Kidney epithelial cell (primary cell): ENCODE results near the gene KATNAL1. TPM values are rescaled to one million over a fixed set of nuclear protein-coding genes. Genes with fewer than 3 reads are reported as not detected.

Experiments used
- DNase-seq: peaks from one replicate; pipeline ENCODE4 v3.0.0-alpha.2; 2010; ENCODE audit warnings: low read depth
- H3K27me3 ChIP-seq: 2 replicates; pipeline ENCODE4 v1.6.0; 2011; ENCODE audit warnings: low read length; ENCODE audit not compliant: control insufficient read depth, insufficient read depth
- H3K36me3 ChIP-seq: 2 replicates; pipeline ENCODE4 v1.5.1; 2011; ENCODE audit warnings: low read length; ENCODE audit not compliant: control insufficient read depth, insufficient read depth
- H3K4me3 ChIP-seq: 2 replicates; pipeline ENCODE4 v1.5.1; 2011; ENCODE audit warnings: low read depth, mild to moderate bottlenecking, control low read depth, low read length
- total RNA-seq: library from RNA; depleted of rRNA; stranded (reverse); fragments of >200 nt; gene quantifications from 2 replicates; pipeline ENCODE4 v1.2.3, GENCODE V29; 2015
- TF ChIP-seq, protein P1 (sequence below): IDR thresholded peaks from 2 replicates; pipeline ENCODE4 v1.5.1; 2011; ENCODE audit warnings: mild to moderate bottlenecking, moderate library complexity, low read length, control low read depth, inconsistent platforms; ENCODE audit not compliant: insufficient read depth, poor library complexity, severe bottlenecking

Gene KATNAL1
- total RNA-seq, 1 donor from 2014 or later, result 13.3 TPM

DNA sequence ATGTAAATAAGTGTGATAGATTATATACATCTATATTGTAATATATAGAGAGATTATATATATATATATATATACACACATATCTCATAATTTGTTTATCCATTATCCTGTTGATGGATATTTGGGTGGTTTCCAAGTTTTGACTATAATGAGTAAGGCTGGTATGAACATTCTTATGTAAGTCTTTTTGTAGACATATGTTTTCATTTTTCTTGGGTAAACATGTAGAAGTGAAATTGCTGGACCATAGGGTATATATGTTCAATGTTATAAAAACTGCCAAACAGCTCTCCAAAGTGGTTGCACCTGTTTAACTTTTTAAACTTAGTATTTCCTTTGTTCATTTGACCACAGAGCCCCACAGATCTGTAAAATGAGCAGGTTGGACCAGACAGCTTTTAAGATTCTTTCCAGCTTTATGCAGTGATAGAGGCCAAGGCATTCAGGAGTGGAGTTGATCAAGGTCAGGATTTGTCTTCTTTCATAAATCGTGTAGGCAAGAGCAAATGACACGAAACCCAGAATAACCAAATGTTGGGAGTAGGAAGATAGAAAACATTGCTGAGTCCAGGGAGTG lies 21.7 kb upstream of the KATNAL1 start:
- no peaks in the 10 kb centered on the region for H3K27me3 ChIP-seq
- H3K36me3 ChIP-seq, result no peaks in the 10 kb centered on the region
- H3K4me3 ChIP-seq, result no peak overlapping the region
- no peak for DNase-seq
- TF ChIP-seq, protein P1, sequence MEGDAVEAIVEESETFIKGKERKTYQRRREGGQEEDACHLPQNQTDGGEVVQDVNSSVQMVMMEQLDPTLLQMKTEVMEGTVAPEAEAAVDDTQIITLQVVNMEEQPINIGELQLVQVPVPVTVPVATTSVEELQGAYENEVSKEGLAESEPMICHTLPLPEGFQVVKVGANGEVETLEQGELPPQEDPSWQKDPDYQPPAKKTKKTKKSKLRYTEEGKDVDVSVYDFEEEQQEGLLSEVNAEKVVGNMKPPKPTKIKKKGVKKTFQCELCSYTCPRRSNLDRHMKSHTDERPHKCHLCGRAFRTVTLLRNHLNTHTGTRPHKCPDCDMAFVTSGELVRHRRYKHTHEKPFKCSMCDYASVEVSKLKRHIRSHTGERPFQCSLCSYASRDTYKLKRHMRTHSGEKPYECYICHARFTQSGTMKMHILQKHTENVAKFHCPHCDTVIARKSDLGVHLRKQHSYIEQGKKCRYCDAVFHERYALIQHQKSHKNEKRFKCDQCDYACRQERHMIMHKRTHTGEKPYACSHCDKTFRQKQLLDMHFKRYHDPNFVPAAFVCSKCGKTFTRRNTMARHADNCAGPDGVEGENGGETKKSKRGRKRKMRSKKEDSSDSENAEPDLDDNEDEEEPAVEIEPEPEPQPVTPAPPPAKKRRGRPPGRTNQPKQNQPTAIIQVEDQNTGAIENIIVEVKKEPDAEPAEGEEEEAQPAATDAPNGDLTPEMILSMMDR, result no peak

DNA sequence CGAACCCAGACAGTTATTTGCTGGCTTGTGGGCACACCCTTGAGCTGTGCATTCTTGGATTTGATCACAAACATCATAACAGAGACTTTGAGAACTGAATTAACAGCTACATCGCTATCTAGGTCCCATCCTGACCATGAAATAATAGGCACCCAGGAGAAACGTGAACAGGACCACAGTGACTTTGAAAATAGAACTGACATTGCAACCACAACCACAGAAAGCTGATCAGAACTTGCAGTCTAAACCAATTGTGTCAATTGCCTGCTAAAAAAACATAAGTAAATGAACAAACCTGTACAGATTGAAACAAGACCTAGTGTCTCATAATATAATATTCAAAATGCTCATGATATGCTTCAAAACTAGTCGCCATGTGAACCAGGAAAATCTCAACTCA lies 18.3 kb upstream of the KATNAL1 start:
- no peaks in the 10 kb centered on the region for H3K36me3 ChIP-seq
- no peaks in the 10 kb centered on the region for H3K27me3 ChIP-seq
- TF ChIP-seq, protein P1, result no peak
- H3K4me3 ChIP-seq, result no peak overlapping the region
- no peak for DNase-seq

DNA sequence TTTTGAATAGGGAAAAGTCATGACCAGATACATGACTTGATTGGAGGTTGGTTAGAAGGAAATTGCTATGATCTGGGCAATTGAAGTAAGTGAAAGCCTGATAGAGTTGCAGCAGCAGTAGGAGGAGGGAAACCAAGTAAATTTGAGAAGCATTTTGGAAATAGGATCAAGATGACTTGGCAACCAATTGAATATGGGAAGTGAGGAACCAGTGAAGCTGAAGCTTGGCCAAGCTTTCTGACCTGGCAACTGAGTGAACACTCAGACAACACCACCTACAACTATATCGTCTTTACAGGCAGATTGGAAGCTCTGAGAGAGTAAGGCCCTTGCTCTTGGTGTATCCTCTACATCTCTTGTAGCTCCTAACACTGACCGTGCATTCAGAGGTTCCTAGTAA lies 16.2 kb upstream of the KATNAL1 start:
- Histone ChIP-seq H3K4me3 (no peak overlapping the region), H3K27me3 (no peaks in the 10 kb centered on the region)
- TF ChIP-seq, protein P1, result no peak

DNA sequence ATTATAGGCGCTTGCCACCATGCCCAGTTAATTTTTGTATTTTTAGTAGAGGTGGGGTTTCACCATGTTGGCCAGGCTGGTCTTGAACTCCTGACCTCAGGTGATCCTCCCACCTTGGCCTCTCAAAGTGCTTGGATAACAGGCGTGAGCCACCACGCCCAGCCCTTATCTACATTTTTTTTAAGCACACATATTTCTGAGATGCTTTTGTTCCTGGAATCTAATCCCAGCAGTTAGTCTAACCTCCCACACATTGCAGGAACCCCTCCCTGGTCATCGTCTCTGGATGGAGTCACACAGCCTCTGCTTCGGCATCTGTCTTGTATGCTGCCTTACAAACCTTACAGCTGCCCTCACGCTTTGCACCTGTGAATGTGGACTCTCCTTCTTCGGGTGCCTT lies 15.1 kb upstream of the KATNAL1 start:
- H3K27me3 ChIP-seq, result no peaks in the 10 kb centered on the region
- DNase-seq, result no peak
- H3K36me3 ChIP-seq, result no peaks in the 10 kb centered on the region
- no peak overlapping the region for H3K4me3 ChIP-seq
- TF ChIP-seq, protein P1, result no peak

More for the DNA sequence above, 16.2 kb upstream of the KATNAL1 start:
- no peak for DNase-seq
- H3K36me3 ChIP-seq, result no peaks in the 10 kb centered on the region

DNA sequence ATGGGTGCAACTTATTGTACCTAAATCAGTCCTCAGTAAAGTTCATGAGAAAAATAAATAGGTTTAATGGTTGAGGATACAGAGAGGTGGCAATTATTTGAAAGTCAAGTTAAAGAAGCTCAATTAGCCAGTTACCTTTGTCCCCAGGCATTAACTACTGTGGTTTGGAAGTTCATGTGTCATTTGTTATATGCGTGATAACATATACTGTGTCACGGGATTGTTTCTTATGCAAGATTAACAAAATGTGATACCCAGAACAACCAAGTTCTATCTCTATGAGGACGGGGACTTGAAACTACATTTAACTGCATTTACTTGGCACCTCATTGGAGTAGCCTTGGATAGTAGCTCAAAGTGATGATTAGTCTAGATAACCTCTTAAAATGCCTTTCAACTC lies 13.9 kb upstream of the KATNAL1 start:
- TF ChIP-seq, protein P1, result no peak
- no peaks in the 10 kb centered on the region for H3K36me3 ChIP-seq
- no peak overlapping the region for H3K4me3 ChIP-seq
- no peaks in the 10 kb centered on the region for H3K27me3 ChIP-seq
- DNase-seq, result no peak

DNA sequence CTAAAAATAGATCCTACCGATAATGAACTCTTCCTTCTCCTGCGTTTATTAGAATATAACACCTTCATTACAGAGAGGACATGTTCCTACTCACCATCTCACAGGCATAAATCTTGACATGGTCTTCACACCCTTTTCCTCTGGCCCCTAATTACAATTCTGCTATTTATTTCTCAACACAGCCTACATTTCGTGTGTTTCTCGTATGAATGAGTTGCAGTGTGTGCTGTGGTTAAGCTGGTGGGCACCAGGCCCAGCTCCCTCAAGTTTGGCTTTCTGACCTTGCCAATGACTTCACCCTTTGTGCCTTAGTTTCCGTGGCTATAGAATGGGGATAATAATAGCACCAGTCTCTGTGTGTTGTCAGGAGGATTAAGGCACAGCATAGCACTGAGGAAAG lies 12.3 kb upstream of the KATNAL1 start:
- H3K4me3 ChIP-seq, result no peak overlapping the region
- no peak for DNase-seq
- H3K27me3 ChIP-seq, result no peaks in the 10 kb centered on the region
- TF ChIP-seq, protein P1, result no peak
- no peaks in the 10 kb centered on the region for H3K36me3 ChIP-seq
